Cardiac muscle cell (in vitro differentiated cells and primary cell): ENCODE measurements around the gene MBNL1. TPM values are rescaled to one million over a fixed set of nuclear protein-coding genes. Genes with fewer than 3 reads are reported as not detected.

Experiments
- DNase-seq, 2 donors: peaks; one replicate each; pipeline versions ENCODE4 v3.0.0 to v3.0.0-alpha.2; 2010 to 2017; ENCODE audit warnings: low read depth in 1 of 2, low spot score in 1 of 2
- H3K27ac ChIP-seq: fragments of 200-600 bp; sonication (generic); 2 replicates; pipeline ENCODE4 v1.5.1; 2016
- H3K27me3 ChIP-seq: fragments of 200-600 bp; sonication (generic); 2 replicates; pipeline ENCODE4 v1.6.0; 2016; ENCODE audit warnings: control low read depth
- H3K36me3 ChIP-seq: fragments of 200-600 bp; sonication (generic); 2 replicates; pipeline ENCODE4 v1.5.1; 2016; ENCODE audit warnings: control low read depth
- H3K4me1 ChIP-seq: fragments of 200-600 bp; sonication (generic); 2 replicates; pipeline ENCODE4 v1.8.1; 2017; ENCODE audit warnings: low read depth, mild to moderate bottlenecking, mixed run types
- H3K4me3 ChIP-seq: fragments of 200-600 bp; sonication (generic); 2 replicates; pipeline ENCODE4 v1.5.1; 2016; ENCODE audit warnings: mild to moderate bottlenecking
- H3K9me3 ChIP-seq: fragments of 200-600 bp; sonication (generic); 2 replicates; pipeline ENCODE4 v1.5.1; 2017; ENCODE audit warnings: low read depth, mild to moderate bottlenecking, control low read depth
- CTCF ChIP-seq: IDR thresholded peaks from 2 replicates; pipeline ENCODE4 v1.5.1; 2012; ENCODE audit warnings: low read depth, mild to moderate bottlenecking, low read length
- polyA plus RNA-seq: library from polyadenylated mRNA; unstranded; fragments of >200 nt; fragmentation: Nextera tagmentation; extraction: Ambion mirVana; gene quantifications from 2 replicates; pipeline ENCODE4 v1.2.1, GENCODE V29; 2016
- total RNA-seq: library from RNA; depleted of rRNA; stranded (reverse); fragments of >200 nt; gene quantifications from 2 replicates; pipeline ENCODE4 v1.2.3, GENCODE V29; 2016

The MBNL1 gene
- total and polyA plus RNA-seq, 2 experiments from 2014 or later = 18.1 to 75.1 TPM

DNA sequence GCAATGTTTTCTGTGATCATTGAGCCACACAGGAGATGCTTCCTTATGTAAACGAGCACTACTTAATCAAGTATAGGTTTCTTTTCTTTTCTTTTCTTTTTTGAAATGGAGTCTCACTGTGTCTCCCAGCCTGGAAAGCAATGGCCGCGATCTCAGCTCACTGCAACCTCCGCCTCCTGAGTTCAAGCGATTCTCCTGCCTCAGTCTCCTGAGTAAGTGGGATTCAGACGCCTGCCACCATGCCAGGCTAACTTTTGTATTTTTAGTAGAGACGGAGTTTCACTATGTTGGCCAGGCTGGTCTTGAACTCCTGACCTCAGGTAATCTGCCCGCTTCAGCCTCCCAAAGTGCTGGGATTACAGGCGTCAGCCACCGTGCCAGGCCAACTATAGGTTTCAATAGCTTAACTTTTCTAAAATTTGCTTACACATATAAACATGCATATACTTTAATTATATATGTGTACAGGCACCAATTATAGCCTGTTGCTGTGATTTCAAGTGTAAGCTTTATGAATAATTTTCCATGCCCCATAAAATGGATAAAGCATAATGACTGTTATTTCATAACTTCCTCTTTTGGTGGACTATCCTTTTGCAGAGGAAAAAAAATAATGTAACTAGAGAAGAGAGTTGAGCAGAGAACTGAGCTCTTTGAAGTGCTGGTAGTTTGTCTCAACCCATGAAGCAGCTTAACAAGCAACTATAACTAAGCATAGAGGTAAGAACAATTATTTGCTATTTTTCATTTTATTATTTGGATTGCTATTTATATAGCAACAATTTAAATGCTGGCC lies 24.8 kb upstream of the MBNL1 start:
- H3K4me3 ChIP-seq = no peak overlapping the region
- peaks cover 6% of the 10 kb centered on the region for H3K4me1 ChIP-seq
- no peak overlapping the region for H3K27ac ChIP-seq
- no peaks in the 10 kb centered on the region for H3K36me3 ChIP-seq
- DNase-seq = no peak
- H3K9me3 ChIP-seq = no peaks in the 10 kb centered on the region
- H3K27me3 ChIP-seq = no peaks in the 10 kb centered on the region
- TF ChIP-seq CTCF = no peak

DNA sequence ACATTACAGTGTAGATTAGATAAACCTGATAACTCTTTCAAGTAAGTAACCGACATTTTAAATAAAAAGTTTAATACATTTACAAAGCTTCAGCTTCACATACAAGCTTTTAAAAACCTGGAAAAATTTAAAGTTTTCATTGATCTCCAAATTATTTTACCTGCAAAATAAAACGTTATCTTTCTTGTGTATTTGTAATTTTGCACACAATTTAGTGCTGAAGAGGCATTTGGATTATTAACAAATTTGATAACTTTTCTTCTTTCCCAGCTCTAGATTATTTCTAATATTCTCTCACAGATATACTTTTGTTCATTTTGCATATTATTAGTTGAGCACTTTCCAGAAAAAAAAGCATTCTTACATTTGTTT lies 24.2 kb upstream of the MBNL1 start:
- Histone ChIP-seq H3K4me3 (no peak overlapping the region), H3K27ac (no peak overlapping the region), H3K9me3 (no peaks in the 10 kb centered on the region), H3K4me1 (peaks cover 6% of the 10 kb centered on the region), H3K27me3 (no peaks in the 10 kb centered on the region), H3K36me3 (no peaks in the 10 kb centered on the region)
- no peak for DNase-seq
- no peak for TF ChIP-seq CTCF

- H3K4me1 ChIP-seq = peaks cover 6% of the 10 kb centered on the region
- H3K4me3 ChIP-seq = no peak overlapping the region
- H3K27ac ChIP-seq = no peak overlapping the region
- H3K36me3 ChIP-seq = no peaks in the 10 kb centered on the region
- no peak for DNase-seq
- no peaks in the 10 kb centered on the region for H3K27me3 ChIP-seq
- TF ChIP-seq CTCF = no peak
- no peaks in the 10 kb centered on the region for H3K9me3 ChIP-seq
These were observed 23.1 kb upstream of the MBNL1 start for GRCh38 chr3:152245498-152246170.

DNA sequence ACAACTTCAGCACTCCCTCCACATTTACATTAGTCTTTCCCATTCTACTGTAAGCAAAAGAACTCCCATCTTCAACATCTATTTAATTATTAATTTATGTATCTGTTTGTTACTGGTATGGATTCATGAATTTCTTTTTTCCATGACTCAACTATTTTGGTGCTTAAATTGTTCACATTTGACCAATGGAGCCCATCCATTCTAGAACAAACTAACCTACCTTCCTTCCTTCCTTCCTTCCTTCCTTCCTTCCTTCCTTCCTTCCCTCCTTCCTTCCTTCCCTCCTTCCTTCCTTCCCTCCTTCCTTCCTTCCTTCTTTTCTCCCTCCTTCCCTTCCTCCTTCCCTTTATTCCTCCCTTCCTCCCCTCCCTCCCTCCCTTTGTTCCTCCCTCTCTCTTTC lies 16.8 kb upstream of the MBNL1 start:
- no peak overlapping the region for H3K4me3 ChIP-seq
- no peaks in the 10 kb centered on the region for H3K9me3 ChIP-seq
- H3K27ac ChIP-seq = no peak overlapping the region
- no peaks in the 10 kb centered on the region for H3K36me3 ChIP-seq
- H3K27me3 ChIP-seq = peaks cover 53% of the 10 kb centered on the region
- no peak for DNase-seq
- TF ChIP-seq CTCF = no peak
- no peaks in the 10 kb centered on the region for H3K4me1 ChIP-seq

- H3K4me1 ChIP-seq = no peaks in the 10 kb centered on the region
- H3K36me3 ChIP-seq = no peaks in the 10 kb centered on the region
- no peak overlapping the region for H3K4me3 ChIP-seq
- H3K9me3 ChIP-seq = no peaks in the 10 kb centered on the region
- H3K27ac ChIP-seq = no peak overlapping the region
- TF ChIP-seq CTCF = no peak
- peaks cover 61% of the 10 kb centered on the region for H3K27me3 ChIP-seq
- no peak for DNase-seq
These were observed 16.0 kb upstream of the MBNL1 start for GRCh38 chr3:152252755-152253154.
